AG10803 (cell line): ENCODE measurements around the gene EDN1.
A peak's percentile ranks its signal among the peaks of the same experiment; 100 is the strongest.

ENCODE experiments used
- DNase-seq: peaks from one replicate; pipeline ENCODE4 v3.0.0; 2010; ENCODE audit warnings: low read depth
- H3K4me3 ChIP-seq: 2 replicates; pipeline ENCODE4 v1.5.1; 2011; ENCODE audit warnings: mild to moderate bottlenecking, low read length, control low read depth
- CTCF ChIP-seq: conservative IDR thresholded peaks from 2 replicates; pipeline ENCODE4 v1.5.1; 2011; ENCODE audit warnings: mild to moderate bottlenecking, low read length, control low read depth, inconsistent platforms

The EDN1 gene

GRCh38 chr6:12289365-12289919, 719 bp upstream of the EDN1 start:
- peak overlapping the region; percentile 74 for H3K4me3 ChIP-seq
- DNase-seq = peak; percentile 68
- TF ChIP-seq CTCF = peak; percentile 90

GRCh38 chr6:12291071-12291838, 1.1 kb downstream of the EDN1 start:
- no peak for TF ChIP-seq CTCF
- DNase-seq = no peak
- H3K4me3 ChIP-seq = peak overlapping the region; percentile 74

- H3K4me3 ChIP-seq = peak overlapping the region; percentile 74
- TF ChIP-seq CTCF = peak; percentile 50
- DNase-seq = peak; percentile 53
Observed at GRCh38 chr6:12291839-12292604, 1.9 kb downstream of the EDN1 start.

DNA sequence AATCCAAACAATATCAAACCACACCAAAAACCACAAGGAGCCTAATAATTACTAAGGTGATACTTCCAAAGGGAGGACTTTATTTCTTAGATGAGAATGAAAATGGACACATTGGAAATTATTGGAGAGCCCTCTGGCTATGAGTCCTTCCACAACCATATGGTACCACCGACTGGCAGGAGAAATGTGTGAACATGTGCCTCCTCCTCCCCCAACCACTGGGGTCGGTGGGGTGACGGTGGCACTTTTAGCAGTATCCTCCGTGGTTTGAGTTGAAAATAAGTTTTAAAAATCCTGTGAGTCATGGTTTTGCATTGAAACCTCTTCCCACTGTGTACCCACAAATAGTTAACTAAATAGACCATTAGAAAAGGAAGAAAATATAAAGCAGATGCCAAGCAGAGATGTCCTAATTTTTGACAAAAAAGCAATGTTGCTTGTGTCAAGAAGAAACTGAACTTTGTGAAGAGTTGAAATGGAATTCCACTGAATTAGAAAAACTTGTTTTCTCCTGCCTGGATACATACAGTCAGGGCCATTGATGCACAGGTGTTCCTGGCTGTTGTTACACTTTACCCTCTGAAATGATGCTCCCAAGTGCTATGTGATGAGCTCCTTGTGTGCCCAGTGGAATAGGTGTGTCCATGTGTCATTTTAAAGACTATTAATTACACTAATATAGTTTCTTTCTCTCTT, 3.2 kb downstream of the EDN1 start:
- no peak overlapping the region for H3K4me3 ChIP-seq
- TF ChIP-seq CTCF = no peak
- peak; percentile 40 for DNase-seq

DNA sequence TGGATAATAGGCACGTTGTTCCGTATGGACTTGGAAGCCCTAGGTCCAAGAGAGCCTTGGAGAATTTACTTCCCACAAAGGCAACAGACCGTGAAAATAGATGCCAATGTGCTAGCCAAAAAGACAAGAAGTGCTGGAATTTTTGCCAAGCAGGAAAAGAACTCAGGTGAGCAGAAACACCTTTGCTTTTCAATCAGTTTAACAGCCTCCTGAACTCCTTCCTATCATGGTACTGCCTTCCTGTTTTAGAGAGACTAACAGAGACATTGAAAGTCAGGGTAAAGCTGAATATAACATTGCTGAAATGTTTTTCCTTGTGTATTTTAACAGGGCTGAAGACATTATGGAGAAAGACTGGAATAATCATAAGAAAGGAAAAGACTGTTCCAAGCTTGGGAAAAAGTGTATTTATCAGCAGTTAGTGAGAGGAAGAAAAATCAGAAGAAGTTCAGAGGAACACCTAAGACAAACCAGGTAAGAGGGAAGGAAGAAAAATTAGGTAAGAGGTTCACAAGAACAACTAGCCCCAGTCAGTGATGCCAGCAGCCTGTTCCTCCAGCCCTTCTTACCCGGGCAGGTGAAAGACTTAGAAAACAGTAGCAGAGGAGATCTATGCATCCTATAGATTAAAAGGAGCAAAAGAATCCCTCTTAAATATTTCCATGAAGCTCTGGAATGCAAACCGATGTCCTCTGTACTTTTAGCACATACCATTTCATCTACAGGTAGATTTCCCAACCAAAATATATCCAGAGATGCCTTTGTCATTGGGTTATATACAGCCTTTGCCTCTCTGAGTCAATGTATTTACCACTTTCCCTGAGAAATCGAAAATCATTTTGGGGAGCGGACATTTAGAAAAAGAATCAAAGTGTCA, 4.0 kb downstream of the EDN1 start:
- DNase-seq = no peak
- no peak overlapping the region for H3K4me3 ChIP-seq
- no peak for TF ChIP-seq CTCF

DNA sequence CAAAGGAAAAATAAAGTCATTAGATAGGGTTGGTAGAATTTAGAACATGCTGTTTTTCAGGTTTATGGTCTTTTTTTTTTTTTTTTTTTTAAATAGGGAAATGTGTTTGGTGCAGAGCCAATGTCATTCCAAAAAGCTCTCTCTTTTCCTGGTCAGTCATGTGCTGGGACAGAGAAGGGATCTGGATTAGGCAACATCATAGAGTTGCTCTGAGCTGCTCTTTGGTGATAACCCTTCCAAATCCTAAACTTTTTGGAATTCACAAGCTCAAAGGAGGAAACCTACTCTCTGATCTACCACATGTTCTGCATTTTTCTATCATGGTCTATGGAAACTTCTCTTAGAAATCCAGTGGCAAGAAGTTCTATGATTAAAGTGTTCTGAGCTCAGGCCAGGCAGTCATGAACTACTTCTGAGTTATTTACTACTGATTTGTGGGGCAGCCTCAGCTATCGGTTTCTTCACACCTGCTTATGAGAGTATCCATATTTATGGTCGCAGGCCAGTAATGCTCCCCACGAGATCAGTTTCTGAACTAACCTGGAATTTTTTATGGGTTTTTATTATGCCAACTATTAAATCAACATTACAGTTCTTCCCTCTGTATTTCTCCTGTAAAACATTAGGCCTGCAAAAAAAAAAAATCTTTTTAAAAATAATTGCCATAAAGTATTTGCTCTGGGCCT, 4.8 kb downstream of the EDN1 start:
- DNase-seq = peak; percentile 60
- TF ChIP-seq CTCF = no peak
- no peak overlapping the region for H3K4me3 ChIP-seq
